Activated CD8-positive, alpha-beta T cell treated with anti-CD3 and anti-CD28 coated beads for 36 hours (primary cell): ENCODE measurements around the gene IFITM5. TPM values are rescaled to one million over a fixed set of nuclear protein-coding genes. Genes with fewer than 3 reads are reported as not detected.

Experiments used
- ATAC-seq: fragments of 200-7000 bp; cut with Tn5 transposase; one replicate; pipeline ENCODE4 v1.10.0; 2021; ENCODE audit warnings: mild to moderate bottlenecking, moderate library complexity
- CTCF ChIA-PET: fragments of 350-600 bp; sonication (Branson Sonifier 250); formaldehyde crosslinking; loops from one replicate; lab custom pipeline; 2021; ENCODE audit warnings: antibody characterized with exemption; lab: Charles Lee
- POLR2A ChIA-PET: fragments of 350-600 bp; sonication (Branson Sonifier 250); formaldehyde crosslinking; loops from one replicate; lab custom pipeline; 2021; ENCODE audit warnings: antibody characterized with exemption; lab: Charles Lee
- DNase-seq: peaks from one replicate; pipeline ENCODE4 v3.0.0-alpha.2; 2020
- H3K27ac Mint-ChIP-seq: one replicate; pipeline ENCODE4 v1.8.0; 2021; ENCODE audit warnings: mild to moderate bottlenecking, mixed read lengths
- H3K27me3 Mint-ChIP-seq: one replicate; pipeline ENCODE4 v1.8.0; 2021; ENCODE audit warnings: mixed read lengths
- H3K36me3 Mint-ChIP-seq: one replicate; pipeline ENCODE4 v1.8.0; 2021; ENCODE audit warnings: low read depth, mixed read lengths
- H3K4me1 Mint-ChIP-seq: one replicate; pipeline ENCODE4 v1.8.0; 2021; ENCODE audit warnings: low read depth, mixed read lengths
- H3K4me3 Mint-ChIP-seq: one replicate; pipeline ENCODE4 v1.8.0; 2021; ENCODE audit warnings: mild to moderate bottlenecking, moderate library complexity, mixed read lengths
- H3K9me3 Mint-ChIP-seq: one replicate; pipeline ENCODE4 v1.8.0; 2021; ENCODE audit warnings: mixed read lengths
- intact Hi-C: fragments of 100-400 bp; cut with micrococcal nuclease; formaldehyde crosslinking; loops from one replicate; pipeline ENCODE4 v1.10.0; 2022
- total RNA-seq, 2 experiments: library from RNA; stranded (reverse); gene quantifications; one replicate each; pipeline ENCODE4 v1.2.3, GENCODE V29; 2021
- TF ChIP-seq, protein P1 (sequence below): fragments of 200-600 bp; IDR thresholded peaks from one replicate; pipeline ENCODE4 v1.8.0; 2022; ENCODE audit warnings: antibody characterized with exemption, mild to moderate bottlenecking

IFITM5 gene
- total RNA-seq, 2 experiments from 2014 or later, result not detected

- peaks cover 34% of the 10 kb centered on the region for H3K36me3 Mint-ChIP-seq
- DNase-seq (peak; percentile 6), ATAC-seq (no peak)
- ChIA-PET CTCF (interaction anchor here (1.7 kb wide), 1 partner anchor 44 kb away, joined by 8 read pairs; no protein-coding TSS in a partner anchor), POLR2A (interaction anchor here (1.2 to 3.8 kb wide), 2 partner anchors 13 to 154 kb away, joined by 4 to 33 read pairs; partner anchors contain the start of gene NLRP6)
- TF ChIP-seq, protein P1, sequence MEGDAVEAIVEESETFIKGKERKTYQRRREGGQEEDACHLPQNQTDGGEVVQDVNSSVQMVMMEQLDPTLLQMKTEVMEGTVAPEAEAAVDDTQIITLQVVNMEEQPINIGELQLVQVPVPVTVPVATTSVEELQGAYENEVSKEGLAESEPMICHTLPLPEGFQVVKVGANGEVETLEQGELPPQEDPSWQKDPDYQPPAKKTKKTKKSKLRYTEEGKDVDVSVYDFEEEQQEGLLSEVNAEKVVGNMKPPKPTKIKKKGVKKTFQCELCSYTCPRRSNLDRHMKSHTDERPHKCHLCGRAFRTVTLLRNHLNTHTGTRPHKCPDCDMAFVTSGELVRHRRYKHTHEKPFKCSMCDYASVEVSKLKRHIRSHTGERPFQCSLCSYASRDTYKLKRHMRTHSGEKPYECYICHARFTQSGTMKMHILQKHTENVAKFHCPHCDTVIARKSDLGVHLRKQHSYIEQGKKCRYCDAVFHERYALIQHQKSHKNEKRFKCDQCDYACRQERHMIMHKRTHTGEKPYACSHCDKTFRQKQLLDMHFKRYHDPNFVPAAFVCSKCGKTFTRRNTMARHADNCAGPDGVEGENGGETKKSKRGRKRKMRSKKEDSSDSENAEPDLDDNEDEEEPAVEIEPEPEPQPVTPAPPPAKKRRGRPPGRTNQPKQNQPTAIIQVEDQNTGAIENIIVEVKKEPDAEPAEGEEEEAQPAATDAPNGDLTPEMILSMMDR, result no peak
- no peaks in the 10 kb centered on the region for H3K9me3 Mint-ChIP-seq
- peaks cover 41% of the 10 kb centered on the region for H3K4me1 Mint-ChIP-seq
- H3K4me3 Mint-ChIP-seq, result no peak overlapping the region
- no peak overlapping the region for H3K27ac Mint-ChIP-seq
- H3K27me3 Mint-ChIP-seq, result no peaks in the 10 kb centered on the region
- intact Hi-C loops, result no loop called here
These were observed 4.5 kb downstream of the IFITM5 start for GRCh38 chr11:294780-295179.

DNA sequence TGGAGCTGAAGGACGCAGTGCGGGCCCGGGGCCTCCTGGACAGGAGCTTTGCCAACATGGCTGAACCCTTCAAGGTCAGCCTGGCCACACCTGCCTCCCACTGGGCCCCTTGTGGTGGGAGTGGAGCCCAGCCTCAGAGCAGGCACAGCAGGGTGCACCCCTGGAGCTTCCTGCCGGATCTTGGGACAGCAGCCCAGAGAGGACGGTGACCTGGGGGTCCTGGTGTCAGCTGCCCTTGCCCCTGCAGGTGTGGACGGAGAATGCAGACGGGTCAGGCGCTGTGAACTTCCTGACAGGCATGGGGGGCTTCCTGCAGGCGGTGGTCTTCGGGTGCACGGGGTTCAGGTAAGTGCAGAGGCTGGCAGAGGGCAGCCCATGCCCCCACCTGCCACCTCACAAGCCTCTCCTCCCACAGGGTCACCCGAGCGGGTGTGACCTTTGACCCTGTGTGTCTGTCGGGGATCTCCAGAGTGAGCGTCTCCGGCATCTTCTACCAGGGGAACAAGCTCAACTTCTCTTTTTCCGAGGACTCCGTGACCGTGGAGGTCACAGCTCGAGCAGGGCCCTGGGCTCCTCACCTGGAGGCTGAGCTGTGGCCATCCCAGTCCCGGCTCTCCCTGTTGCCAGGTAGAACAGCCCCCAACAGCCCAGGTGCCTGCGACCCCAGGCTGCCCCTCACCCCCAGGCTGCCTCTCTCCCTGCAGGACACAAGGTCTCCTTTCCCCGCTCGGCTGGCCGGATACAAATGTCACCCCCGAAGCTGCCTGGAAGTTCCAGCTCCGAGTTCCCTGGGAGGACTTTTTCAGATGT lies 5.3 kb downstream of the IFITM5 start:
- Mint-ChIP-seq H3K9me3 (no peaks in the 10 kb centered on the region), H3K4me1 (peaks cover 42% of the 10 kb centered on the region), H3K4me3 (no peak overlapping the region), H3K27me3 (no peaks in the 10 kb centered on the region), H3K27ac (no peak overlapping the region), H3K36me3 (peaks cover 39% of the 10 kb centered on the region)
- ChIA-PET POLR2A (interaction anchor here (1.0 to 3.8 kb wide), 4 partner anchors 9 to 155 kb away, joined by 3 to 33 read pairs (median 4); partner anchors contain the start of gene NLRP6), CTCF (interaction anchor here (0.9 kb wide), 1 partner anchor 9 kb away, joined by 3 read pairs; no protein-coding TSS in a partner anchor)
- intact Hi-C loops, result no loop called here
- TF ChIP-seq, protein P1, result no peak
- ATAC-seq (no peak), DNase-seq (peak; percentile 4)

DNA sequence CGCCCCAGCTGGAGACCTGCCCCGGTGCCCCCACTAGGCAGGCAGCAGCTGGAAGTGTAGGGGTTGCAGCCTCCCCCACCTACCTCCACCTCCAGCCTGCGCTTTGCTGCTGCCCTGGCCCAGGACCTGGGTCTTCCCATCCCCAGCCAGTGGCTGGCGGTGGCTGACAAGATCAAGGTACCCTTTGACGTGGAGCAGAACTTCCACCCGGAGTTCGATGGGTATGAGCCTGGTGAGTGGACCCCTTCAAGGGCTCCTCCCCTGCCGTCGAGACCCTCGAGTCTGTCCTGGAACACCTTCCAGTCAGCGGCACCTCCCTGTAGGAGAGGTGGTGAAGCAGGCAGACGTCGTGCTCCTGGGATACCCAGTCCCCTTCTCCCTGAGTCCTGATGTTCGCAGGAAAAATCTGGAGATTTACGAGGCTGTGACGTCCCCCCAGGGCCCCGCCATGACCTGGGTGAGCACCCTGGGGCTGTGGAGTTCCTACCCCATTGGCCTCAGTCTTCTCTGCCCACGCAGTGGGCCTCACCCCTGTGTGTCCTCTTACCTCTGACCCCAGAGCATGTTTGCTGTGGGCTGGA lies 6.0 kb downstream of the IFITM5 start:
- TF ChIP-seq, protein P1, result no peak
- Mint-ChIP-seq H3K4me1 (peaks cover 37% of the 10 kb centered on the region), H3K27me3 (no peaks in the 10 kb centered on the region), H3K9me3 (no peaks in the 10 kb centered on the region), H3K4me3 (no peak overlapping the region), H3K36me3 (peaks cover 39% of the 10 kb centered on the region), H3K27ac (no peak overlapping the region)
- ATAC-seq, result no peak
- POLR2A ChIA-PET, result interaction anchor here (0.8 to 5.3 kb wide), 5 partner anchors 8 to 56 kb away, joined by 3 to 33 read pairs (median 4); partner anchors contain the start of genes NLRP6 and PSMD13
- CTCF ChIA-PET, result interaction anchor here (0.9 to 1.0 kb wide), 2 partner anchors 10 to 43 kb away, joined by 3 to 4 read pairs; no protein-coding TSS in a partner anchor
- intact Hi-C loops, result no loop called here
- DNase-seq, result peak; percentile 4

GRCh38 chr11:292211-293121 lies 6.9 kb downstream of the IFITM5 start:
- H3K9me3 Mint-ChIP-seq, result no peaks in the 10 kb centered on the region
- H3K4me3 Mint-ChIP-seq, result peak overlapping the region; percentile 31
- H3K36me3 Mint-ChIP-seq, result peaks cover 47% of the 10 kb centered on the region
- DNase-seq (peak; percentile 4), ATAC-seq (no peak)
- H3K27ac Mint-ChIP-seq, result no peak overlapping the region
- peaks cover 31% of the 10 kb centered on the region for H3K4me1 Mint-ChIP-seq
- intact Hi-C loops, result no loop called here
- ChIA-PET POLR2A (interaction anchor here (0.8 to 6.2 kb wide), 6 partner anchors 8 to 55 kb away, joined by 3 to 67 read pairs (median 16); partner anchors contain the start of genes NLRP6 and PSMD13), CTCF (interaction anchor here (1.0 kb wide), 1 partner anchor 42 kb away, joined by 4 read pairs; no protein-coding TSS in a partner anchor)
- TF ChIP-seq, protein P1, result no peak
- no peaks in the 10 kb centered on the region for H3K27me3 Mint-ChIP-seq
